ENCODE measurements around the gene TBC1D8B. TPM values are rescaled to one million over a fixed set of nuclear protein-coding genes. Genes with fewer than 3 reads are reported as not detected.

TBC1D8B gene
- total and polyA plus RNA-seq, 9 of the 15 experiments (the other 6 are each of a cell fraction or from before 2014, with no cell fraction given) = 0.04 to 0.36 (median 0.10) TPM; not detected in 1

- TF ChIP-seq CCAR2 (IDR thresholded peaks at IDR 0.05; ENCODE audit: low read depth, low read length) (no peak), TFAP4 (CRISPR knock-in tag; IDR thresholded peaks at IDR 0.05; ENCODE audit: borderline replicate concordance) (no peak), HMGN3 (IDR thresholded peaks at IDR 0.05; ENCODE audit: borderline replicate concordance, extremely low read depth, insufficient read length, low read depth, low read length) (no peak), ZNF76 (CRISPR knock-in tag; IDR thresholded peaks at IDR 0.05; ENCODE audit: borderline replicate concordance) (no peak), ZBED1 (IDR thresholded peaks at IDR 0.05) (no peak), CTCF (IDR thresholded peaks at IDR 0.05 in 2 of 3, conservative IDR thresholded peaks at IDR 0.05 in 1 of 3; ENCODE audit: insufficient read depth in 2 of 3, low read depth in 1 of 3, low read length in 3 of 3) (peak; percentile 45 to 68 (median 53))
Observed at GRCh38 chrX:106862972-106863688, 60.7 kb downstream of the TBC1D8B start (continued).

GRCh38 chrX:106863697-106864096, 61.2 kb downstream of the TBC1D8B start:
- BruUV-seq (replicated peaks) = no TSS peak
- no peaks in the 10 kb centered on the region for H3K9me1 ChIP-seq (ENCODE audit: control insufficient read depth, insufficient read depth, low read length)
- H3K4me2 ChIP-seq (ENCODE audit: insufficient read depth, low read length) = no peak overlapping the region
- intact Hi-C loops (cut with micrococcal nuclease) (no loop called here), in situ Hi-C loops (cut with MboI) (no loop called here)
- H3K27me3 ChIP-seq (ENCODE audit: control insufficient read depth in 2 of 2, insufficient read depth in 2 of 2, low read length in 2 of 2) = no peaks in the 10 kb centered on the region
- 1% methylated on average over 9 of the region's 9 CpGs for whole genome bisulfite sequencing (ENCODE audit: insufficient coverage, low coverage, missing lambda C conversion rate)
- H3K79me2 ChIP-seq (ENCODE audit: control insufficient read depth, insufficient read depth, low read length) = no peaks in the 10 kb centered on the region
- no peak overlapping the region for H2AFZ ChIP-seq (ENCODE audit: low read depth, low read length)
- H3K4me1 ChIP-seq (replicated peaks in 1 of 2; ENCODE audit: control insufficient read depth in 2 of 2, insufficient read depth in 2 of 2, low read length in 2 of 2) = no peaks in the 10 kb centered on the region
- H3K36me3 ChIP-seq (ENCODE audit: control insufficient read depth, insufficient read depth, low read length) = no peaks in the 10 kb centered on the region
- no peak overlapping the region for H3K4me3 ChIP-seq
- DNase-seq (ENCODE audit: extremely low read depth in 1 of 4, low spot score in 3 of 4) (no peak), ATAC-seq (no peak), FAIRE-seq (no peak)
- no peaks in the 10 kb centered on the region for H3K9me3 ChIP-seq (replicated peaks; ENCODE audit: control insufficient read depth, insufficient read depth, low read depth, low read length)
- POLR2A ChIA-PET = interaction anchor here (0.6 kb wide), 1 partner anchor 36 kb away, joined by 4 read pairs; no protein-coding TSS in a partner anchor
- no peak overlapping the region for H3K27ac ChIP-seq (ENCODE audit: extremely low read depth, low read depth, low read length)
- H4K20me1 ChIP-seq (replicated peaks; ENCODE audit: control insufficient read depth, insufficient read depth, low read length) = no peaks in the 10 kb centered on the region
- H3K9ac ChIP-seq (ENCODE audit: insufficient read depth in 1 of 2, low read depth in 2 of 2, low read length in 2 of 2) = no peak overlapping the region
- CTCF ChIA-PET (ENCODE audit: low intra/inter-chr PET ratio) = no interaction called here
- TF ChIP-seq, protein P1, sequence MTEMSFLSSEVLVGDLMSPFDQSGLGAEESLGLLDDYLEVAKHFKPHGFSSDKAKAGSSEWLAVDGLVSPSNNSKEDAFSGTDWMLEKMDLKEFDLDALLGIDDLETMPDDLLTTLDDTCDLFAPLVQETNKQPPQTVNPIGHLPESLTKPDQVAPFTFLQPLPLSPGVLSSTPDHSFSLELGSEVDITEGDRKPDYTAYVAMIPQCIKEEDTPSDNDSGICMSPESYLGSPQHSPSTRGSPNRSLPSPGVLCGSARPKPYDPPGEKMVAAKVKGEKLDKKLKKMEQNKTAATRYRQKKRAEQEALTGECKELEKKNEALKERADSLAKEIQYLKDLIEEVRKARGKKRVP (CRISPR knock-in tag; IDR thresholded peaks at IDR 0.05) = no peak
- TF ChIP-seq THAP12 (CRISPR knock-in tag; IDR thresholded peaks at IDR 0.05) (no peak), MNT (conservative IDR thresholded peaks at IDR 0.05) (no peak), MIER1 (IDR thresholded peaks at IDR 0.05; ENCODE audit: low read depth) (no peak)
